Activated naive CD8-positive, alpha-beta T cell treated with anti-CD3 and anti-CD28 coated beads, Interleukin-2, amount 50 U/mL, for 24 hours (primary cell): ENCODE results near the gene CLPTM1L.
A peak's percentile ranks its signal among the peaks of the same experiment; 100 is the strongest.
"Not testable (repeated sequence)": the region's sequence is repeated elsewhere in the genome, so short reads cannot be mapped to it uniquely, and the experiment has no call there.

Experiments
- ATAC-seq: fragments of 150-1000 bp; cut with Tn5 transposase; one replicate; pipeline ENCODE4 v1.10.0; 2021
- DNase-seq: peaks from one replicate; pipeline ENCODE4 v3.0.0; 2021
- H3K27ac Mint-ChIP-seq: one replicate; pipeline ENCODE4 v1.8.0; 2021; ENCODE audit warnings: mild to moderate bottlenecking, mixed read lengths
- H3K27me3 Mint-ChIP-seq: one replicate; pipeline ENCODE4 v1.8.0; 2021; ENCODE audit warnings: mixed read lengths
- H3K36me3 Mint-ChIP-seq: one replicate; pipeline ENCODE4 v1.8.0; 2021; ENCODE audit warnings: low read depth, mixed read lengths
- H3K4me1 Mint-ChIP-seq: one replicate; pipeline ENCODE4 v1.8.0; 2021; ENCODE audit warnings: mixed read lengths
- H3K4me3 Mint-ChIP-seq: one replicate; pipeline ENCODE4 v1.8.0; 2021; ENCODE audit warnings: mild to moderate bottlenecking, moderate library complexity, mixed read lengths
- H3K9me3 Mint-ChIP-seq: one replicate; pipeline ENCODE4 v1.8.0; 2021; ENCODE audit warnings: mixed read lengths

CLPTM1L gene

GRCh38 chr5:1283729-1284041, 61.2 kb downstream of the CLPTM1L start:
- not testable (repeated sequence) for H3K27ac Mint-ChIP-seq, H3K9me3 Mint-ChIP-seq, H3K27me3 Mint-ChIP-seq

GRCh38 chr5:1282993-1283728, 61.7 kb downstream of the CLPTM1L start:
- H3K27ac Mint-ChIP-seq, H3K36me3 Mint-ChIP-seq, DNase-seq, H3K27me3 Mint-ChIP-seq, H3K4me1 Mint-ChIP-seq, H3K4me3 Mint-ChIP-seq, H3K9me3 Mint-ChIP-seq, ATAC-seq: not testable (repeated sequence)

More at GRCh38 chr5:1283729-1284041, 61.2 kb downstream of the CLPTM1L start:
- not testable (repeated sequence) for ATAC-seq, DNase-seq, H3K36me3 Mint-ChIP-seq, H3K4me3 Mint-ChIP-seq, H3K4me1 Mint-ChIP-seq

GRCh38 chr5:1282131-1282992, 62.5 kb downstream of the CLPTM1L start:
- ATAC-seq (no peak), DNase-seq (no peak)
- no peaks in the 10 kb centered on the region for H3K9me3 Mint-ChIP-seq
- no peak overlapping the region for H3K4me3 Mint-ChIP-seq
- no peak overlapping the region for H3K27ac Mint-ChIP-seq
- no peaks in the 10 kb centered on the region for H3K27me3 Mint-ChIP-seq
- peaks cover 8% of the 10 kb centered on the region for H3K36me3 Mint-ChIP-seq
- H3K4me1 Mint-ChIP-seq = no peaks in the 10 kb centered on the region

- no peaks in the 10 kb centered on the region for H3K27me3 Mint-ChIP-seq
- no peaks in the 10 kb centered on the region for H3K4me1 Mint-ChIP-seq
- DNase-seq = no peak
- H3K36me3 Mint-ChIP-seq = peaks cover 8% of the 10 kb centered on the region
- H3K4me3 Mint-ChIP-seq = no peak overlapping the region
- ATAC-seq = no peak
- no peak overlapping the region for H3K27ac Mint-ChIP-seq
- H3K9me3 Mint-ChIP-seq = no peaks in the 10 kb centered on the region
These were observed 63.6 kb downstream of the CLPTM1L start for GRCh38 chr5:1281038-1281882.

DNA sequence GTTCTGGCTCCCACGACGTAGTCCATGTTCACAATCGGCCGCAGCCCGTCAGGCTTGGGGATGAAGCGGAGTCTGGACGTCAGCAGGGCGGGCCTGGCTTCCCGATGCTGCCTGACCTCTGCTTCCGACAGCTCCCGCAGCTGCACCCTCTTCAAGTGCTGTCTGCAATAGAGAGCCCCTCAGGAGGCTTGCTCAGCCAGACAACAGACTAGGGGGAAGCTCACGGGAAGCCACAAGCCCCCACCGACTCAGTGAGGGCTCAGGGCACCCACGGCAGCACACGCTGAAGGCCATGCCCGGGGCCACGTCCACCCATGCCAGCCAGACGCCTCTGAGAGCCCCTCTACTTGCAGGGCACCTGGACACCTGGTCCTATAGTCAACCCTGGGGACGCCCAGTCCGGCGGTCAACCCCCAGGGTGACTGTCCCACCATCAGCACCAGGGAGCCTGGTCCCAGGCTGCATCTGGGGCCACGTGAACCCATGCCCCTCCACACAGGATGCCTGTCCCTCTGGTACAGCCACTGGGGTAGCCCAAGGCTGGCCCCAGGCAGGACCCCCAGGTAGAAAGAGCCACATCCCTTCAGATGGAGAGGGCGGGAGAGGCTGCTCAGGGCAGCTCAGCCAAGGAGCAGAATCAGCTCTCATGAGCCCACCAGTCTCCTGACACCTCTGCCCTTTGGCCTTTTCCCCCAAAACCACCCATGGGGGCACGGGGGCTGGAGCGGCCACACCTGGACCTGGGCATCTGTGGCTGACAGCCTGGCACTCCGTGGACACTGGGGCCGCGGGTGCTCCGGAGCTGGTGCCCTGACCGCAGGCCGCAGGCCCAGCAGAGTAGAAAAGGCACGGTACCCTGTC, 64.5 kb downstream of the CLPTM1L start:
- Mint-ChIP-seq H3K4me3 (no peak overlapping the region), H3K27ac (no peak overlapping the region), H3K27me3 (no peaks in the 10 kb centered on the region), H3K36me3 (peaks cover 8% of the 10 kb centered on the region), H3K4me1 (no peaks in the 10 kb centered on the region), H3K9me3 (no peaks in the 10 kb centered on the region)
- DNase-seq (no peak), ATAC-seq (no peak)

DNA sequence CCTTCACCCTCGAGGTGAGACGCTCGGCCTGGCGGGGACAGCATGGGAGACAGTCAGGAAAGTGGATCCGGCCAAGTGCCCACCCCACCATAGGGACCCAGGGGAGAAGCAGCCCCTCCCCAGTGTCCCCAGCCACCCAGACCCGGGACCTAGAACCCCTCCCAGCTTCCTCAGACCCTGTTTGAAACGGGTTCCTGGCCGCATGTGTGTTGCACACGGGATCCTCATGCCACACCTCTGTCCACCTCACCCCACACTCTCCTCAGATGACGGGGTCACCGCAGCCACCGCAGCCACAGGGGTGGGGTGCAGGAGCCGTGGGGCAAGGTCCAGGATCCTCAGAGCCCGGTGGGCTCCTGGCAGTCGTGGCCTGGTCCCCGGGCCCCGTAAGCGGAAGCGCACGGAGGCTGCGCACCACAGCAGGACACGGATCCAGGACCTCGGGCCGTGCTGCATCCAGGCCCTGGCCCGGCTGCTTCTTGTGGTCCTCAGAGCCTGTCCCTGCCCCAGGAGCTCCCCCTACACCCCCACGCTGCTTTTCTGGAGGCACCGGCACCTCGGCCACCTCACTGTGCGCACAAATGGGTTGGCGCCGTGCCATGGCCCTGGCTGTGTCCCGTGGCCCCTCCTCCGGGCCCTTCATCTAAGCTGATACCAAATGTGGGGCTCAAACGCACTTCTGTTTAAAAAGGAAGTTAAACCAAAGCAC, 65.3 kb downstream of the CLPTM1L start:
- no peaks in the 10 kb centered on the region for H3K27me3 Mint-ChIP-seq
- DNase-seq (no peak), ATAC-seq (no peak)
- H3K36me3 Mint-ChIP-seq = peaks cover 8% of the 10 kb centered on the region
- no peak overlapping the region for H3K4me3 Mint-ChIP-seq
- no peaks in the 10 kb centered on the region for H3K9me3 Mint-ChIP-seq
- no peak overlapping the region for H3K27ac Mint-ChIP-seq
- H3K4me1 Mint-ChIP-seq = peaks cover 2% of the 10 kb centered on the region

GRCh38 chr5:1278656-1279442, 66.0 kb downstream of the CLPTM1L start:
- Mint-ChIP-seq H3K27ac (no peak overlapping the region), H3K36me3 (peaks cover 8% of the 10 kb centered on the region), H3K4me3 (no peak overlapping the region), H3K4me1 (peaks cover 2% of the 10 kb centered on the region), H3K27me3 (no peaks in the 10 kb centered on the region), H3K9me3 (no peaks in the 10 kb centered on the region)
- no peak for DNase-seq
- ATAC-seq = peak; percentile 9

- no peak for ATAC-seq
- no peak overlapping the region for H3K27ac Mint-ChIP-seq
- DNase-seq = no peak
- H3K9me3 Mint-ChIP-seq = no peaks in the 10 kb centered on the region
- H3K4me1 Mint-ChIP-seq = peaks cover 2% of the 10 kb centered on the region
- peaks cover 8% of the 10 kb centered on the region for H3K36me3 Mint-ChIP-seq
- H3K27me3 Mint-ChIP-seq = no peaks in the 10 kb centered on the region
- H3K4me3 Mint-ChIP-seq = no peak overlapping the region
These were observed 66.7 kb downstream of the CLPTM1L start for GRCh38 chr5:1278216-1278615.

GRCh38 chr5:1277781-1278180, 67.1 kb downstream of the CLPTM1L start:
- Mint-ChIP-seq H3K27ac (no peak overlapping the region), H3K9me3 (no peaks in the 10 kb centered on the region), H3K36me3 (peaks cover 8% of the 10 kb centered on the region), H3K4me1 (peaks cover 2% of the 10 kb centered on the region), H3K27me3 (no peaks in the 10 kb centered on the region), H3K4me3 (no peak overlapping the region)
- no peak for ATAC-seq
- DNase-seq = no peak

DNA sequence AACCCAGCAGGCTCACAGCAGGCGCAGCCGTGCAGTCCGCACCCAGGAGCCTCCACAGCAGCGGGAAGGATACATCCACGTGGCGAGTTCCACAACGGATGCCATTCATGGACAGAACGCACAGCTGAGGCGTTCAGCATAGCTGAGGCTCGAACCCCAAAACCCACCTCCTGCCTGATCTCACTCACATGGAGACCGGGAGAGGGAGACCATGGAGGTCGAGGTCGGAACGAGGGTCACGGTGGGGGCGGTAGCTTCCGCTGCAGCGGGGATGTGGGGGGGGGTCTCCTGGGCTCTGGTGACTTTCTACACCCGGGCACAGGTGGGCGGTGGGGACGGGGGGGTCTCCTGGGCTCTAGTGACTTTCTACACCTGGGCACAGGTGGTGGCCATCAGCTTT, 67.6 kb downstream of the CLPTM1L start:
- Mint-ChIP-seq H3K4me1 (peaks cover 2% of the 10 kb centered on the region), H3K4me3 (no peak overlapping the region), H3K27ac (no peak overlapping the region), H3K9me3 (no peaks in the 10 kb centered on the region), H3K36me3 (peaks cover 8% of the 10 kb centered on the region), H3K27me3 (no peaks in the 10 kb centered on the region)
- DNase-seq = no peak
- ATAC-seq = no peak

DNA sequence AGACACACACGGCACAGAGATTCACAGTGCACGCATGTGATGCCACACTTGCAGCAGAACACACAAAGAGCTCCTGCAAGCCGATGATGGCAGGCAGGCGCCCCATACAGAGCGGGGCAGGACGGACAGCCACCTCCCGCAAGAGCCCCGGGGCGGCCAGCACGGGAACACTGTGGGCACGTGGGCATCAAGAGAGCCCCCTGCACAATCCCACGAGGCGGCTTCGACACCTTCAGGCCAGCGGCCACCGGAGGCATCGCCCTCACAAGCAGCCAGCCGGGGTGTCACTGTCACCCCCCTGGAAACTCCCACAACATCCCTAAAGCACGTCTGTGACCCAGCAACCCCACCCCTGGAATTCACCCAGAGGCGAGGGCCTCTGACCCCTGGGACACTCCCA, 68.0 kb downstream of the CLPTM1L start:
- Mint-ChIP-seq H3K4me3 (no peak overlapping the region), H3K36me3 (peaks cover 8% of the 10 kb centered on the region), H3K27me3 (no peaks in the 10 kb centered on the region), H3K27ac (no peak overlapping the region), H3K4me1 (peaks cover 2% of the 10 kb centered on the region), H3K9me3 (no peaks in the 10 kb centered on the region)
- ATAC-seq (no peak), DNase-seq (no peak)

GRCh38 chr5:1275397-1276391, 69.2 kb downstream of the CLPTM1L start:
- not testable (repeated sequence) for H3K27ac Mint-ChIP-seq, H3K9me3 Mint-ChIP-seq, ATAC-seq, H3K4me1 Mint-ChIP-seq, DNase-seq, H3K36me3 Mint-ChIP-seq, H3K4me3 Mint-ChIP-seq, H3K27me3 Mint-ChIP-seq
